ENCODE measurements around the gene EZH2.

EZH2 gene

GRCh38 chr7:148761499-148762278, 122.4 kb downstream of the EZH2 start:
- FAIRE-seq, result no peak

Measured in TTC549 (cell line).